Measurements from ENCODE around the gene FOXK1.

- TF ChIP-seq CTCF (conservative IDR thresholded peaks at IDR 0.05; ENCODE audit: low read depth in 2 of 2) (no peak), EZH2 (IDR thresholded peaks at IDR 0.05; ENCODE audit: low read depth, unreplicated experiment) (no peak), REST (IDR thresholded peaks at IDR 0.05; ENCODE audit: unreplicated experiment) (no peak)
Measured at GRCh38 chr7:4762121-4763055, 80.3 kb downstream of the FOXK1 start.
